22Rv1 (cell line): ENCODE measurements around the gene ATP2B2.

Source experiments
- CTCF ChIP-seq: fragments of 450-650 bp; IDR thresholded peaks from 2 replicates; pipeline ENCODE4 v1.5.1; 2017; ENCODE audit warnings: mild to moderate bottlenecking
- ZFX ChIP-seq: fragments of 450-650 bp; IDR thresholded peaks from 2 replicates; pipeline ENCODE4 v1.6.1; 2017; ENCODE audit warnings: antibody characterized with exemption, borderline replicate concordance

GRCh38 chr3:10332481-10333348, 172.7 kb downstream of the ATP2B2 start:
- TF ChIP-seq CTCF: no peak
- no peak for TF ChIP-seq ZFX
